ENCODE data around the gene TMEM138. TPM values are rescaled to one million over a fixed set of nuclear protein-coding genes. Genes with fewer than 3 reads are reported as not detected.

The TMEM138 gene
- total RNA-seq, 2 experiments from 2014 or later = 31.1 to 48.8 TPM

GRCh38 chr11:61325649-61326414, 36.3 kb upstream of the TMEM138 start:
- no peak for TF ChIP-seq EZH2phosphoT487 (IDR thresholded peaks at IDR 0.05; ENCODE audit: borderline replicate concordance, low read depth, low read length)
- TF ChIP-seq, protein P1, sequence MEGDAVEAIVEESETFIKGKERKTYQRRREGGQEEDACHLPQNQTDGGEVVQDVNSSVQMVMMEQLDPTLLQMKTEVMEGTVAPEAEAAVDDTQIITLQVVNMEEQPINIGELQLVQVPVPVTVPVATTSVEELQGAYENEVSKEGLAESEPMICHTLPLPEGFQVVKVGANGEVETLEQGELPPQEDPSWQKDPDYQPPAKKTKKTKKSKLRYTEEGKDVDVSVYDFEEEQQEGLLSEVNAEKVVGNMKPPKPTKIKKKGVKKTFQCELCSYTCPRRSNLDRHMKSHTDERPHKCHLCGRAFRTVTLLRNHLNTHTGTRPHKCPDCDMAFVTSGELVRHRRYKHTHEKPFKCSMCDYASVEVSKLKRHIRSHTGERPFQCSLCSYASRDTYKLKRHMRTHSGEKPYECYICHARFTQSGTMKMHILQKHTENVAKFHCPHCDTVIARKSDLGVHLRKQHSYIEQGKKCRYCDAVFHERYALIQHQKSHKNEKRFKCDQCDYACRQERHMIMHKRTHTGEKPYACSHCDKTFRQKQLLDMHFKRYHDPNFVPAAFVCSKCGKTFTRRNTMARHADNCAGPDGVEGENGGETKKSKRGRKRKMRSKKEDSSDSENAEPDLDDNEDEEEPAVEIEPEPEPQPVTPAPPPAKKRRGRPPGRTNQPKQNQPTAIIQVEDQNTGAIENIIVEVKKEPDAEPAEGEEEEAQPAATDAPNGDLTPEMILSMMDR (conservative IDR thresholded peaks at IDR 0.05; ENCODE audit: low read length) = no peak
- Histone ChIP-seq H3K9me2 (ENCODE audit: insufficient read depth, low read length) (no peaks in the 10 kb centered on the region), H3K4me2 (ENCODE audit: low read length) (no peak overlapping the region), H3K4me3 (ENCODE audit: low read depth, low read length, poor library complexity, severe bottlenecking) (no peak overlapping the region), H2AFZ (ENCODE audit: low read length) (no peak overlapping the region), H3K9me3 (ENCODE audit: low read length) (no peaks in the 10 kb centered on the region), H3K36me3 (ENCODE audit: insufficient read depth, low read length) (peaks cover 99% of the 10 kb centered on the region), H3K4me1 (ENCODE audit: insufficient read depth, low read length, poor library complexity, severe bottlenecking) (peaks cover under 1% of the 10 kb centered on the region), H3K79me2 (ENCODE audit: insufficient read depth, low read depth, low read length) (peaks cover 34% of the 10 kb centered on the region), H3K27ac (ENCODE audit: low read depth, low read length, poor library complexity, severe bottlenecking) (no peak overlapping the region), H4K20me1 (ENCODE audit: insufficient read depth, low read length) (no peaks in the 10 kb centered on the region)
- ChIA-PET CTCF (ENCODE audit: unreplicated experiment) (interaction anchor here (0.6 kb wide), 1 partner anchor 45 kb away, joined by 17 read pairs; no protein-coding TSS in a partner anchor), POLR2A (interaction anchor here (0.5 to 1.2 kb wide), 3 partner anchors 30 to 1344 kb away, joined by 3 to 4 read pairs (median 3); no protein-coding TSS in a partner anchor)
- BruUV-seq (replicated peaks) = no TSS peak
- intact Hi-C loops (cut with micrococcal nuclease; ENCODE audit: unreplicated experiment) = no loop called here
- DNase-seq (ENCODE audit: low spot score) = no peak

- Histone ChIP-seq H2AFZ (ENCODE audit: low read length) (no peak overlapping the region), H3K27ac (ENCODE audit: low read depth, low read length, poor library complexity, severe bottlenecking) (no peak overlapping the region), H3K36me3 (ENCODE audit: insufficient read depth, low read length) (peaks cover 90% of the 10 kb centered on the region), H3K79me2 (ENCODE audit: insufficient read depth, low read depth, low read length) (peaks cover 52% of the 10 kb centered on the region), H3K9me3 (ENCODE audit: low read length) (no peaks in the 10 kb centered on the region), H3K4me2 (ENCODE audit: low read length) (no peak overlapping the region), H3K4me3 (ENCODE audit: low read depth, low read length, poor library complexity, severe bottlenecking) (no peak overlapping the region), H3K4me1 (ENCODE audit: insufficient read depth, low read length, poor library complexity, severe bottlenecking) (peaks cover 12% of the 10 kb centered on the region), H3K9me2 (ENCODE audit: insufficient read depth, low read length) (no peaks in the 10 kb centered on the region), H4K20me1 (ENCODE audit: insufficient read depth, low read length) (peaks cover 11% of the 10 kb centered on the region)
- ChIA-PET POLR2A (interaction anchor here (0.6 to 1.2 kb wide), 3 partner anchors 11 to 829 kb away, joined by 3 to 6 read pairs (median 5); no protein-coding TSS in a partner anchor), CTCF (ENCODE audit: unreplicated experiment) (no interaction called here)
- intact Hi-C loops (cut with micrococcal nuclease; ENCODE audit: unreplicated experiment) = no loop called here
- no peak for DNase-seq (ENCODE audit: low spot score)
- TF ChIP-seq EZH2phosphoT487 (IDR thresholded peaks at IDR 0.05; ENCODE audit: borderline replicate concordance, low read depth, low read length) = no peak
- TF ChIP-seq, protein P1 (conservative IDR thresholded peaks at IDR 0.05; ENCODE audit: low read length) = no peak
- BruUV-seq (replicated peaks) = no TSS peak
Measured at GRCh38 chr11:61327669-61328071, 34.5 kb upstream of the TMEM138 start.

GRCh38 chr11:61328351-61328750, 33.8 kb upstream of the TMEM138 start:
- peaks cover 56% of the 10 kb centered on the region for H3K79me2 ChIP-seq (ENCODE audit: insufficient read depth, low read depth, low read length)
- H3K4me1 ChIP-seq (ENCODE audit: insufficient read depth, low read length, poor library complexity, severe bottlenecking) = peaks cover 12% of the 10 kb centered on the region
- H3K9me2 ChIP-seq (ENCODE audit: insufficient read depth, low read length) = no peaks in the 10 kb centered on the region
- no peak overlapping the region for H3K4me3 ChIP-seq (ENCODE audit: low read depth, low read length, poor library complexity, severe bottlenecking)
- no peaks in the 10 kb centered on the region for H3K9me3 ChIP-seq (ENCODE audit: low read length)
- intact Hi-C loops (cut with micrococcal nuclease; ENCODE audit: unreplicated experiment) = no loop called here
- no peak overlapping the region for H3K4me2 ChIP-seq (ENCODE audit: low read length)
- peaks cover 11% of the 10 kb centered on the region for H4K20me1 ChIP-seq (ENCODE audit: insufficient read depth, low read length)
- no peak overlapping the region for H2AFZ ChIP-seq (ENCODE audit: low read length)
- no TSS peak for BruUV-seq (replicated peaks)
- no peak for DNase-seq (ENCODE audit: low spot score)
- CTCF ChIA-PET (ENCODE audit: unreplicated experiment) = no interaction called here
- TF ChIP-seq, protein P1 (conservative IDR thresholded peaks at IDR 0.05; ENCODE audit: low read length) = no peak
- TF ChIP-seq EZH2phosphoT487 (IDR thresholded peaks at IDR 0.05; ENCODE audit: borderline replicate concordance, low read depth, low read length) = no peak
- POLR2A ChIA-PET = interaction anchor here (1.2 kb wide), 1 partner anchor 98 kb away, joined by 3 read pairs; no protein-coding TSS in a partner anchor
- peaks cover 83% of the 10 kb centered on the region for H3K36me3 ChIP-seq (ENCODE audit: insufficient read depth, low read length)
- no peak overlapping the region for H3K27ac ChIP-seq (ENCODE audit: low read depth, low read length, poor library complexity, severe bottlenecking)
